AML-193 (cell line): ENCODE results near the gene KCNG1.
"Not testable (repeated sequence)": the region's sequence is repeated elsewhere in the genome, so short reads cannot be mapped to it uniquely, and the experiment has no call there.

Source experiments
- DNase-seq, 2 experiments: peaks; one replicate each; lab custom pipeline; 2025; lab: John Stamatoyannopoulos, UW

The KCNG1 gene

GRCh38 chr20:51022803-51023616 is at the start of gene KCNG1:
KCNG1 (minus strand) TSS chr20:51023107; CDS start chr20:51010338, 12,769 bp downstream.
- no peak for DNase-seq

GRCh38 chr20:51070621-51071020 is 47.7 kb upstream of the KCNG1 start:
- no peak for DNase-seq

- no peak for DNase-seq
Observed at GRCh38 chr20:51067792-51068191, 44.9 kb upstream of the KCNG1 start.

GRCh38 chr20:51065615-51066014 is 42.7 kb upstream of the KCNG1 start:
- DNase-seq: no peak

GRCh38 chr20:51064137-51064536 is 41.2 kb upstream of the KCNG1 start:
- no peak for DNase-seq

- DNase-seq: no peak
Observed at GRCh38 chr20:51062065-51062464, 39.2 kb upstream of the KCNG1 start.

GRCh38 chr20:51061418-51062045 is 38.6 kb upstream of the KCNG1 start:
- DNase-seq: no peak

- DNase-seq: no peak
Observed at GRCh38 chr20:51060301-51060700, 37.4 kb upstream of the KCNG1 start.

GRCh38 chr20:51059862-51060261 is 37.0 kb upstream of the KCNG1 start:
- no peak for DNase-seq

GRCh38 chr20:51058017-51058416 is 35.1 kb upstream of the KCNG1 start:
- DNase-seq: no peak

GRCh38 chr20:51054233-51054632 is 31.3 kb upstream of the KCNG1 start:
- no peak for DNase-seq

GRCh38 chr20:51050531-51051075 is 27.7 kb upstream of the KCNG1 start:
- no peak for DNase-seq

- DNase-seq: no peak
Observed at GRCh38 chr20:51046021-51046985, 23.4 kb upstream of the KCNG1 start.

- DNase-seq: not testable (repeated sequence)
Observed at GRCh38 chr20:51045492-51045891, 22.6 kb upstream of the KCNG1 start.

GRCh38 chr20:51044796-51045195 is 21.9 kb upstream of the KCNG1 start:
- no peak for DNase-seq

- DNase-seq: no peak
Observed at GRCh38 chr20:51043811-51044210, 20.9 kb upstream of the KCNG1 start.

- no peak for DNase-seq
Observed at GRCh38 chr20:51042657-51043247, 19.8 kb upstream of the KCNG1 start.

GRCh38 chr20:51042064-51042463 is 19.2 kb upstream of the KCNG1 start:
- DNase-seq: no peak

- no peak for DNase-seq
Observed at GRCh38 chr20:51037532-51038115, 14.7 kb upstream of the KCNG1 start.

GRCh38 chr20:51036827-51037531 is 14.1 kb upstream of the KCNG1 start:
- DNase-seq: no peak

- DNase-seq: no peak
Observed at GRCh38 chr20:51036226-51036625, 13.3 kb upstream of the KCNG1 start.
